GM18907 (cell line): Measurements from ENCODE around the gene FFAR3.
A peak's percentile ranks its signal among the peaks of the same experiment; 100 is the strongest.

Experiments
- ATAC-seq: cut with Tn5 transposase; IDR thresholded peaks from one replicate; pipeline ENCODE4 v1.9.1; 2021; ENCODE audit warnings: mild to moderate bottlenecking, moderate library complexity; ENCODE audit not compliant: unreplicated experiment

Gene FFAR3

DNA sequence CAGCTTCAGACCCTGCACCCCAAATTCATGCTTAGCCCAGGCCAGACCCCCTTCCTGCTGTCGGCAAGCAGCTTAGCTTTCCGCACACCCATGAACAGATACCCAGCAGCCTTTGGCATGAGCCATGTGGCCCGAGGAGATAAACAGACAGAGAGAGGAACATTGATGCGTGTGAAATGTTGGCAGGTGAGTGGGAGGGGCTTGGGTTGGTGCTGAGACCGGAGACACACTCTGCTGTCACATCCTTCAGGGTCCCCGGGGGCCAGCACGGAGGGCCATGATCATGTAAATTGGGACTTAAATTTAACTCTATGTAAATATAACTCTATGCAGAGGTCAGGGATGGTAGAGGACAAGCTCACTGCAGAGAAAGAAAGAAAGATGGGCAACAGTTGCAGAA, 27.8 kb upstream of the FFAR3 start:
- ATAC-seq, result peak; percentile 55

DNA sequence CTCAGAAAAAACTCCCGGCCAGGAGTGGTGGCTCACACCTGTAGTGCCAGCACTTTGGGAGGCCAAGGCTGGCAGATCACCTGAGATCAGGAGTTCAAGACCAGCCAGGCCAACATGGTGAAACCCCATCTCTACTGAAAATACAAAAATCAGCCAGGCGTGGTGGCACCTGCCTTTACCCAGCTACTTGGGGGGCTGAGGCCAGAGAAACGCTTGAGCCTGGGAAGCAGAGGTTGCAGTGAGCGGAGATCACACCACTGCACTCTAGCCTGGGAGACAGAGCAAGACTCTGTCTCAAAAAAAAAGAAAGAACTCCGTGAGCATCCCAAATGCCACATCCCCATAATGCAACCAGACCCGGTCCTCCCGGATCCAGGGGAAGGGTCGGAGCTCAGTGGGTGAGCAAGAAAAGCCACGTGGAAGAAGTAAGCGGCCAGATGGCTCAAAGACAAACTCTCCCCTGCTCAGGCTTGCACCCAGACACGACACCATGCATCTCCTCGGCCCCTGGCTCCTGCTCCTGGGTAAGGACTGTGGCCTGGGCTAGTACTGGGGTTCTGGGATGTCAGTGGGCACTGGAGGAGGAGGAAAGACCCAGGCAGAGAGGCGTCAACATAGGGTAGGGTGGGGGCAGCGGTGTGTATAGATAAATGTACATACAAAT, 26.6 kb upstream of the FFAR3 start:
- no peak for ATAC-seq

DNA sequence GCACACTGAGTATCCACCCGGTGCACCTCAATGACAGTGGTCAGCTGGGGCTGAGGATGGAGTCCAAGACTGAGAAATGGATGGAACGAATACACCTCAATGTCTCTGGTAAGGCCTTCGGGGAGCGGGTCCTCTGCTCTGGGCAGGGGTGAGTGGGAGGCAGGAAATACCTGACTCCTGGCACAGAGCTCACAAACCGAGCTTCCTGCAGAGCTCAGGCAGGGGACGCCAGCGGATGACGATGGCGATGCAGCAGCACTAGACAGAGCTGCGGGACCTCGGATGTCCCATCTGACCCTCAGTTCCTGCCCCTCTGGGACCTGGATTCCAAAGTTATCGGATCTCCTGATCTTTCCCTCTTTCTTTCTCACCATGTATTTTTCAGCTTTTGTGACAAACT, 25.4 kb upstream of the FFAR3 start:
- ATAC-seq, result no peak

DNA sequence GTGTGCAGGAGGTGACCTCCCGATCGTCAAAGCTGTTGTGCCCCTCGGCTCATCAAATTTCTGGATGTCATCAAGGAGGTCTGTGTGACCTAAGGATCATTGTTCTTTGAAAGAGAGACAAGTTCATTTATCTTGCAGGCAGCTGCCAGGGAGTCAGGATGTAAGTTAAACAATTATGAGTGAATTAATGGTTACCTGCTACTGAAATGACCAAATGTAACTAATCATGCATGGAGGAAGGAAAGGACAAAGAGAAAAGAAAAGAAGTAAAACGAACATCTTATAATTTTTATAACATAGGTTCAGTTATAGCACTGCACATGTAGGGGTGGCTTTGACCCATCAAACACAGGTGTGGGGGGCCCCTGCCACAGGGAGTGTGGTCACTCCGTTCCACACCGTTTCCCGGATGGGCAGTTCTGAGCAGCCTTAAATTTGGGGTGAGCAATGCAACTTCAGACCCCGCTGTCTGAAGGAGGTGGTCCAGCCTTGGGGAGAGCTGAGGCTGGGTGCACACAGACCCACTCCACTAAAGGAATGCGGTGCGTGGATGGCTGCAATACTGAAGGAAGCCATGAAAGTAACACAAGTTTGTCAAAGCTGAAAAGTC, 24.0 kb upstream of the FFAR3 start:
- no peak for ATAC-seq

GRCh38 chr19:35336166-35336955, 21.9 kb upstream of the FFAR3 start:
- no peak for ATAC-seq

DNA sequence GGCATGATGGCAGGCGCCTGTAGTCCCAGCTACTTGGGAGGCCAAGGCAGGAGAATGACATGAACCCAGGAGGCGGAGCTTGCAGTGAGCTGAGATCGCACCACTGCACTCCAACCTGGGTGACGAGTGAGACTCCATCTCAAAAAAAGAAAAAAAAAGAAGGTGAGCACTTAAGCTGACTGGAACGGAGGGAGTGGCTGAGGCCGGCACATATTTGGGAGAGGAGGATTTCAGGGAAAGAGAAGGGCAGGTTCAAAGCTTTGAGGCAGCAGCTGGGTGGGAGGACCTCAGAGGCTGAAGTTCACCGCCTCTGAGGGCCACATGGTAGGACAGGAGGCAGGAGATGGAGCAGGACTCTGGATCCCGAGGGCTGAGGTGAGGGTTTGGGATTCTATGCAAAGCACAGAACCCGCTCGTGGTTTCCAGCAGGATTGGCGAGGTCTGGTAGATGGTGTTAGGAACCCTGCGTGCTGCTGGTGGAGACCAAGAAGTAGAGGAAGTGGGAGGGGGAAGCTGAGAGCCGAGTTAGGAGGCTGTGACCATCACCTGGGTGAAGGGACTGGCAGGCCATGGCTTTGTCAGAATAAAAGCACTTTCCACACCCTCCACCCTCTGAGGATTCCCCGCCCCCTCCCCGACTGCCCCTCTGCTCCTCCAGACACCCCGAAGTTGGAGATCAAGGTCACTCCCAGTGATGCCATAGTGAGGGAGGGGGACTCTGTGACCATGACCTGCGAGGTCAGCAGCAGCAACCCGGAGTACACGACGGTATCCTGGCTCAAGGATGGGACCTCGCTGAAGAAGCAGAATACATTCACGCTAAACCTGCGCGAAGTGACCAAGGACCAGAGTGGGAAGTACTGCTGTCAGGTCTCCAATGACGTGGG, 20.9 kb upstream of the FFAR3 start:
- ATAC-seq, result no peak

DNA sequence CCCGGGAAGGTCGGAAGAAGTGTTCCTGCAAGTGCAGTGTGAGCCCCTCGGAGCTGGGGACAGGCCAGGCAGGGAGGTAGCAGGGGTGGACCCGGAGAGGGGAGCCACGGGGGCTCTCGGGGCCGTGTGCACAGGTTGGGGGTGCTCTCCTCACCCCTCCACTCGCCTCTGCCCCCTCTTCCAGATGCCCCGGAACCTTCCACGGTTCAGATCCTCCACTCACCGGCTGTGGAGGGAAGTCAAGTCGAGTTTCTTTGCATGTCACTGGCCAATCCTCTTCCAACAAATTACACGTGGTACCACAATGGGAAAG, 20.3 kb upstream of the FFAR3 start:
- ATAC-seq, result no peak

GRCh38 chr19:35340431-35340830, 17.8 kb upstream of the FFAR3 start:
- no peak for ATAC-seq

- no peak for ATAC-seq
These were observed 17.3 kb upstream of the FFAR3 start for GRCh38 chr19:35341006-35341405.

- ATAC-seq, result no peak
These were observed 16.6 kb upstream of the FFAR3 start for GRCh38 chr19:35341565-35342225.

- no peak for ATAC-seq
These were observed 15.8 kb upstream of the FFAR3 start for GRCh38 chr19:35342430-35342829.

GRCh38 chr19:35344511-35345031, 13.7 kb upstream of the FFAR3 start:
- no peak for ATAC-seq

- ATAC-seq, result no peak
These were observed 12.6 kb upstream of the FFAR3 start for GRCh38 chr19:35345671-35346111.

GRCh38 chr19:35346193-35347052, 11.8 kb upstream of the FFAR3 start:
- ATAC-seq, result peak; percentile 31

- peak; percentile 56 for ATAC-seq
These were observed 10.9 kb upstream of the FFAR3 start, which contains the start of gene FFAR1 for GRCh38 chr19:35347171-35347929. FFAR1 (plus strand) TSS chr19:35347902; CDS start chr19:35351552, 3,650 bp downstream.

GRCh38 chr19:35347930-35348298, 10.3 kb upstream of the FFAR3 start:
- ATAC-seq, result no peak

GRCh38 chr19:35348911-35349611, 9.2 kb upstream of the FFAR3 start:
- ATAC-seq, result no peak
